K562 (cell line): ENCODE data around the gene MMEL1. TPM values are rescaled to one million over a fixed set of nuclear protein-coding genes. Genes with fewer than 3 reads are reported as not detected.
A peak's percentile ranks its signal among the peaks of the same experiment; 100 is the strongest.

Source experiments
- ATAC-seq: fragments of 200-7000 bp; cut with Tn5 transposase; 3 replicates; pipeline ENCODE4 v1.9.1; 2020; ENCODE audit warnings: moderate library complexity
- BruUV-seq: library from RNA; stranded (reverse); fragments of 400-500 nt; replicated peaks from 2 replicates; lab custom pipeline; 2021; lab: Mats Ljungman, UMichigan
- CTCF ChIA-PET: fragments of 300-600 bp; formaldehyde crosslinking; extraction: SDS; loops from one replicate; lab custom pipeline; 2021; ENCODE audit warnings: low intra/inter-chr PET ratio; lab: Yijun Ruan, JAX
- POLR2A ChIA-PET: fragments of 300-600, 350-650 bp; sonication (Branson Sonifier 250); formaldehyde crosslinking; extraction: SDS; loops from one replicate; lab custom pipeline; 2021; ENCODE audit warnings: antibody characterized with exemption, inconsistent platforms; lab: Yijun Ruan, JAX
- DNase-seq, 4 experiments: peaks; one replicate each; pipeline versions ENCODE4 v3.0.0 to v3.0.0-alpha.2; 2011 to 2018; ENCODE audit warnings: low spot score in 3 of 4, mixed read lengths in 3 of 4; ENCODE audit errors: extremely low read depth in 1 of 4
- FAIRE-seq: peaks from 2 replicates; lab custom pipeline; 2011; peaks lifted over from hg19 to GRCh38; lab: Jason Lieb, UNC
- H2AFZ ChIP-seq: 2 replicates; pipeline ENCODE4 v1.6.0; 2011; ENCODE audit warnings: low read depth, low read length, control low read depth, inconsistent platforms
- H3K27ac ChIP-seq: fragments of 200-600 bp; 3 replicates; pipeline ENCODE4 v1.8.0; 2011; ENCODE audit warnings: low read depth, mild to moderate bottlenecking, control low read depth, inconsistent platforms, low read length, moderate library complexity, mixed read lengths; ENCODE audit errors: extremely low read depth
- H3K27me3 ChIP-seq, 2 experiments: fragments of 300-600 bp in 1 of 2; 2 replicates in 1 of 2; 3 replicates in 1 of 2; pipeline versions ENCODE4 v1.6.0 to v1.8.0; 2011; ENCODE audit warnings: inconsistent platforms in 2 of 2, low read length in 2 of 2, mild to moderate bottlenecking in 1 of 2, mixed read lengths in 1 of 2, moderate library complexity in 1 of 2; ENCODE audit not compliant: control insufficient read depth in 2 of 2, insufficient read depth in 2 of 2
- H3K36me3 ChIP-seq: fragments of 300-600 bp; 3 replicates; pipeline ENCODE4 v1.8.0; 2011; ENCODE audit warnings: mild to moderate bottlenecking, low read length, inconsistent platforms; ENCODE audit not compliant: control insufficient read depth, insufficient read depth
- H3K4me1 ChIP-seq, 2 experiments: fragments of 200-600 bp in 1 of 2; replicated peaks in 1 of 2; 2 replicates in 1 of 2; 3 replicates in 1 of 2; pipeline versions ENCODE4 v1.5.1 to v1.8.0; 2011; ENCODE audit warnings: inconsistent platforms in 2 of 2, low read length in 2 of 2, mild to moderate bottlenecking in 1 of 2, mixed read lengths in 1 of 2, moderate library complexity in 1 of 2; ENCODE audit not compliant: control insufficient read depth in 2 of 2, insufficient read depth in 2 of 2
- H3K4me2 ChIP-seq: 2 replicates; pipeline ENCODE4 v1.6.1; 2011; ENCODE audit warnings: low read length, control low read depth, inconsistent platforms, mixed read lengths; ENCODE audit not compliant: insufficient read depth
- H3K4me3 ChIP-seq: fragments of 200-600 bp; sonication (generic), shearing (Covaris generic); 2 replicates; pipeline ENCODE4 v1.5.1; 2016; ENCODE audit warnings: control low read depth, inconsistent platforms
- H3K79me2 ChIP-seq: fragments of 200-600 bp; 3 replicates; pipeline ENCODE4 v1.8.0; 2011; ENCODE audit warnings: low read length, inconsistent platforms; ENCODE audit not compliant: control insufficient read depth, insufficient read depth
- H3K9ac ChIP-seq, 2 experiments: 2 replicates each; pipeline versions ENCODE4 v1.6.0 to v1.6.1; 2011; ENCODE audit warnings: low read depth in 2 of 2, low read length in 2 of 2, control low read depth in 1 of 2, inconsistent platforms in 1 of 2, mild to moderate bottlenecking in 1 of 2, mixed read lengths in 1 of 2; ENCODE audit not compliant: insufficient read depth in 1 of 2
- H3K9me1 ChIP-seq: one replicate; pipeline ENCODE4 v1.6.0; 2011; ENCODE audit warnings: inconsistent platforms, mild to moderate bottlenecking, low read length, moderate library complexity; ENCODE audit not compliant: control insufficient read depth, insufficient read depth
- H3K9me3 ChIP-seq: replicated peaks from 2 replicates; pipeline ENCODE4 v1.5.1; 2011; ENCODE audit warnings: low read depth, low read length, inconsistent platforms; ENCODE audit not compliant: control insufficient read depth, insufficient read depth
- H4K20me1 ChIP-seq: replicated peaks from 2 replicates; pipeline ENCODE4 v1.6.1; 2011; ENCODE audit warnings: low read length, inconsistent platforms, mixed read lengths; ENCODE audit not compliant: control insufficient read depth, insufficient read depth
- POLR2G ChIP-seq: fragments of 200-400 bp; formaldehyde crosslinking; IDR thresholded peaks from 2 replicates; pipeline ENCODE4 v1.6.1; 2017; ENCODE audit warnings: low read depth, mild to moderate bottlenecking, antibody characterized with exemption, low read length, moderate library complexity
- XRCC3 ChIP-seq: fragments of 450-650 bp; IDR thresholded peaks from 2 replicates; pipeline ENCODE4 v1.6.1; 2017; ENCODE audit warnings: mild to moderate bottlenecking, moderate library complexity
- WGBS: fragments of 100-300 bp; shearing (Covaris generic); methylation state at CpG from one replicate; pipeline ENCODE4 v1.1.6; 2016; ENCODE audit warnings: low coverage, mixed read lengths; ENCODE audit not compliant: insufficient coverage; ENCODE audit errors: missing lambda C conversion rate; 5-methylcytosine and 5-hydroxymethylcytosine counted together
- in situ Hi-C: fragments of 300-500 bp; cut with MboI; formaldehyde crosslinking; loops from 4 replicates; pipeline ENCODE4 v1.15.0; 2018; ENCODE audit warnings: inconsistent platforms, mixed read lengths
- intact Hi-C: fragments of 100-400 bp; cut with micrococcal nuclease; formaldehyde crosslinking; loops from 2 replicates; pipeline ENCODE4 v1.14.2; 2022
- polyA plus RNA-seq, 8 experiments: library from polyadenylated mRNA; depleted of rRNA in 4 of 8; stranded (reverse) in 5 of 8; unstranded in 3 of 8; fragments of >200 nt; fragmentation: Nextera tagmentation in 2 of 8; fragmentation: Illumina TruSeq in 1 of 8; extraction: Ambion mirVana in 2 of 8; extraction: Trizol in 1 of 8; gene quantifications; 2 replicates each; pipeline versions ENCODE4 v1.2.1 to v1.2.3, GENCODE V29; 2011 to 2014; ENCODE audit warnings: inconsistent platforms in 1 of 8, missing spikeins in 1 of 8
- total RNA-seq, 7 experiments: library from RNA; depleted of rRNA in 6 of 7; stranded (reverse); fragments of >200 nt in 6 of 7; fragmentation: Illumina TruSeq in 2 of 7; extraction: Trizol in 2 of 7; gene quantifications; 2 replicates each; pipeline versions ENCODE4 v1.2.1 to v1.2.3, GENCODE V29; 2011 to 2021; ENCODE audit warnings: low replicate concordance in 1 of 7
- TF ChIP-seq, protein P1 (sequence below), 3 experiments: IDR thresholded peaks in 2 of 3; conservative IDR thresholded peaks in 1 of 3; 2 replicates each; pipeline ENCODE4 v1.5.1; 2011 to 2012; ENCODE audit warnings: low read length in 3 of 3, mild to moderate bottlenecking in 3 of 3, control low read depth in 2 of 3, improper control_type of control experiment in 1 of 3, inconsistent platforms in 1 of 3, low read depth in 1 of 3, mixed read lengths in 1 of 3, moderate library complexity in 1 of 3; ENCODE audit not compliant: insufficient read depth in 2 of 3

MMEL1 gene
- total and polyA plus RNA-seq, 9 of the 15 experiments (the other 6 are each of a cell fraction or from before 2014, with no cell fraction given): not detected

DNA sequence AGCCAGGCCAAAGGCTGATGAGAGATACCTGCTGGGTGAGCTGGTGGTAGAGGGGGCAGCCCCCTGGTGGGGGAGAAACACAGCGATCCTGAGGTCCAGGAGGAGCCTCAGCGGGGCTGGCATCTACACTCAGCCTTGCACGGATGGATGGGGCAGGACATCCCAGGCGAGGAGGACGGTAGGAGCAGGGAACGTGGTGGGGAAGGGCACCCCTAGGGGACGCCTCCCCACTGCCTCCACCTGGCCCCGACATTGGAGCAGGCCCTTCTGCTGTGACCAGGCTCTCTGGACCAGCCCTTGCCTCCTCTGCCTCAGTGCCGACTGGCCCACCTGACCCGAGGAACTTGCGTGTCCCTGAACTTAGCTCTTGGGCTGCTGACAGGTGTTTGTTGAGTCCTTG, 6.4 kb upstream of the MMEL1 start:
- Histone ChIP-seq H3K4me1 (peaks cover 0 to 33% of the 10 kb centered on the region in 2 experiments; a peak in 2 of 5 replicates), H4K20me1 (no peaks in the 10 kb centered on the region), H3K4me3 (no peak overlapping the region), H3K79me2 (no peaks in the 10 kb centered on the region), H3K9me3 (no peaks in the 10 kb centered on the region), H3K4me2 (no peak overlapping the region), H3K36me3 (no peaks in the 10 kb centered on the region), H3K27ac (no peak overlapping the region), H3K27me3 (peaks cover 0 to 6% of the 10 kb centered on the region in 2 experiments; a peak in 1 of 5 replicates), H3K9me1 (peaks cover 2% of the 10 kb centered on the region), H3K9ac (no peak overlapping the region), H2AFZ (no peak overlapping the region)
- in situ Hi-C loops (loop anchor here (10.0 kb wide), 1 partner anchor 224 kb away; the partner anchor contains the start of gene PEX10), intact Hi-C loops (no loop called here)
- POLR2A ChIA-PET: interaction anchor here (0.6 kb wide), 1 partner anchor 193 kb away, joined by 4 read pairs; no protein-coding TSS in a partner anchor
- no TSS peak for BruUV-seq
- CTCF ChIA-PET: no interaction called here
- TF ChIP-seq POLR2G (0 out of 2 replicates have a peak, but pooled peaks have one; percentile 14), XRCC3 (no peak)
- TF ChIP-seq, protein P1, sequence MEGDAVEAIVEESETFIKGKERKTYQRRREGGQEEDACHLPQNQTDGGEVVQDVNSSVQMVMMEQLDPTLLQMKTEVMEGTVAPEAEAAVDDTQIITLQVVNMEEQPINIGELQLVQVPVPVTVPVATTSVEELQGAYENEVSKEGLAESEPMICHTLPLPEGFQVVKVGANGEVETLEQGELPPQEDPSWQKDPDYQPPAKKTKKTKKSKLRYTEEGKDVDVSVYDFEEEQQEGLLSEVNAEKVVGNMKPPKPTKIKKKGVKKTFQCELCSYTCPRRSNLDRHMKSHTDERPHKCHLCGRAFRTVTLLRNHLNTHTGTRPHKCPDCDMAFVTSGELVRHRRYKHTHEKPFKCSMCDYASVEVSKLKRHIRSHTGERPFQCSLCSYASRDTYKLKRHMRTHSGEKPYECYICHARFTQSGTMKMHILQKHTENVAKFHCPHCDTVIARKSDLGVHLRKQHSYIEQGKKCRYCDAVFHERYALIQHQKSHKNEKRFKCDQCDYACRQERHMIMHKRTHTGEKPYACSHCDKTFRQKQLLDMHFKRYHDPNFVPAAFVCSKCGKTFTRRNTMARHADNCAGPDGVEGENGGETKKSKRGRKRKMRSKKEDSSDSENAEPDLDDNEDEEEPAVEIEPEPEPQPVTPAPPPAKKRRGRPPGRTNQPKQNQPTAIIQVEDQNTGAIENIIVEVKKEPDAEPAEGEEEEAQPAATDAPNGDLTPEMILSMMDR (IDR thresholded peaks at IDR 0.05 in 2 of 3, conservative IDR thresholded peaks at IDR 0.05 in 1 of 3; ENCODE audit: insufficient read depth in 2 of 3, low read depth in 1 of 3, low read length in 3 of 3): 0 out of 6 replicates have a peak, but pooled peaks of 1 of the 3 experiments have one; percentile 15
- DNase-seq: no peak
- ATAC-seq: no peak
- 4% methylated on average over 11 of the region's 11 CpGs for WGBS
- FAIRE-seq: no peak
